SK-N-SH treated with all-trans-retinoic acid at 6 μM for 48 hours (cell line): ENCODE data around the gene DSC3.
"Not testable (repeated sequence)": the region's sequence is repeated elsewhere in the genome, so short reads cannot be mapped to it uniquely, and the experiment has no call there.

Experiments used
- ATAC-seq: fragments of 200-7000 bp; cut with Tn5 transposase; 3 replicates; pipeline ENCODE4 v1.9.1; 2020; ENCODE audit warnings: mild to moderate bottlenecking, moderate library complexity
- ARNTL ChIP-seq: fragments of 450-650 bp; formaldehyde crosslinking; IDR thresholded peaks from 2 replicates; pipeline ENCODE4 v1.5.0; 2020; ENCODE audit warnings: low read depth, mild to moderate bottlenecking, moderate library complexity, borderline replicate concordance
- BACH2 ChIP-seq: fragments of 250-450 bp; sonication (Bioruptor Pico); IDR thresholded peaks from 2 replicates; pipeline ENCODE4 v1.9.0; 2021; ENCODE audit warnings: mild to moderate bottlenecking, borderline replicate concordance
- CREB5 ChIP-seq: fragments of 250-450 bp; sonication (Bioruptor Pico); IDR thresholded peaks from 2 replicates; pipeline ENCODE4 v1.5.1; 2020; ENCODE audit warnings: low read depth, mild to moderate bottlenecking, moderate library complexity
- CSDC2 ChIP-seq: fragments of 250-450 bp; sonication (Bioruptor Pico); IDR thresholded peaks from 2 replicates; pipeline ENCODE4 v1.5.0; 2020; ENCODE audit warnings: mild to moderate bottlenecking, moderate library complexity
- CSRNP3 ChIP-seq: fragments of 250-450 bp; sonication (Bioruptor Pico); IDR thresholded peaks from 2 replicates; pipeline ENCODE4 v1.5.1; 2021; ENCODE audit warnings: mild to moderate bottlenecking, moderate library complexity
- ESRRG ChIP-seq: fragments of 250-450 bp; sonication (Bioruptor Pico); IDR thresholded peaks from 2 replicates; pipeline ENCODE4 v1.6.1; 2021; ENCODE audit warnings: mild to moderate bottlenecking
- GLIS3 ChIP-seq: fragments of 250-450 bp; sonication (Bioruptor Pico); IDR thresholded peaks from 2 replicates; pipeline ENCODE4 v1.5.0; 2020; ENCODE audit warnings: mild to moderate bottlenecking, moderate library complexity
- ISL1 ChIP-seq: fragments of 250-450 bp; sonication (Bioruptor Pico); IDR thresholded peaks from 2 replicates; pipeline ENCODE4 v2.1.2; 2022; ENCODE audit warnings: mild to moderate bottlenecking, moderate library complexity
- OSR1 ChIP-seq: fragments of 250-450 bp; sonication (Bioruptor Pico); IDR thresholded peaks from 2 replicates; pipeline ENCODE4 v1.8.0; 2022; ENCODE audit warnings: moderate library complexity, mild to moderate bottlenecking, inconsistent platforms
- PATZ1 ChIP-seq: fragments of 250-450 bp; sonication (Bioruptor Pico); IDR thresholded peaks from 2 replicates; pipeline ENCODE4 v1.8.0; 2020; ENCODE audit warnings: mild to moderate bottlenecking, moderate library complexity, borderline replicate concordance
- POU6F1 ChIP-seq: fragments of 250-450 bp; sonication (Bioruptor Pico); IDR thresholded peaks from 2 replicates; pipeline ENCODE4 v1.8.0; 2021; ENCODE audit warnings: low read depth, mild to moderate bottlenecking, moderate library complexity, borderline replicate concordance
- PPARA ChIP-seq: fragments of 250-450 bp; sonication (Bioruptor Pico); IDR thresholded peaks from 2 replicates; pipeline ENCODE4 v1.5.0; 2020; ENCODE audit warnings: mild to moderate bottlenecking, borderline replicate concordance
- RARB ChIP-seq: fragments of 250-450 bp; sonication (Bioruptor Pico); IDR thresholded peaks from 2 replicates; pipeline ENCODE4 v1.8.0; 2021; ENCODE audit warnings: mild to moderate bottlenecking, moderate library complexity
- SNAI2 ChIP-seq: fragments of 250-450 bp; sonication (Bioruptor Pico); IDR thresholded peaks from 2 replicates; pipeline ENCODE4 v1.5.0; 2020; ENCODE audit warnings: mild to moderate bottlenecking, moderate library complexity
- TOX ChIP-seq: fragments of 250-450 bp; sonication (Bioruptor Pico); IDR thresholded peaks from 2 replicates; pipeline ENCODE4 v1.8.0; 2021; ENCODE audit warnings: mild to moderate bottlenecking, moderate library complexity, borderline replicate concordance
- TSHZ2 ChIP-seq: fragments of 250-450 bp; sonication (Bioruptor Pico); IDR thresholded peaks from 2 replicates; pipeline ENCODE4 v1.5.0; 2020; ENCODE audit warnings: mild to moderate bottlenecking, moderate library complexity
- ZFP3 ChIP-seq: fragments of 250-450 bp; sonication (Bioruptor Pico); IDR thresholded peaks from 2 replicates; pipeline ENCODE4 v1.5.0; 2020; ENCODE audit warnings: mild to moderate bottlenecking, moderate library complexity
- ZFP30 ChIP-seq: fragments of 450-650 bp; formaldehyde crosslinking; IDR thresholded peaks from 2 replicates; pipeline ENCODE4 v1.5.0; 2022; ENCODE audit warnings: mild to moderate bottlenecking, moderate library complexity
- ZNF70 ChIP-seq: fragments of 450-650 bp; formaldehyde crosslinking; IDR thresholded peaks from 2 replicates; pipeline ENCODE4 v1.5.0; 2020; ENCODE audit warnings: mild to moderate bottlenecking, moderate library complexity
- ZNF8 ChIP-seq: fragments of 450-650 bp; formaldehyde crosslinking; IDR thresholded peaks from 2 replicates; pipeline ENCODE4 v1.5.0; 2020; ENCODE audit warnings: mild to moderate bottlenecking, moderate library complexity

DSC3 gene

GRCh38 chr18:31039426-31039825, 3.1 kb downstream of the DSC3 start (continued):
- no peak for TF ChIP-seq CREB5 (CRISPR knock-in tag)
- no peak for TF ChIP-seq POU6F1

- ATAC-seq: not testable (repeated sequence)
These were observed 4.9 kb downstream of the DSC3 start for GRCh38 chr18:31037686-31038085.

- TF ChIP-seq CSDC2 (no peak), PPARA (CRISPR knock-in tag) (no peak), ISL1 (no peak), CREB5 (CRISPR knock-in tag) (no peak), TSHZ2 (CRISPR knock-in tag) (no peak), ZNF70 (CRISPR knock-in tag) (no peak), TOX (CRISPR knock-in tag) (no peak), BACH2 (CRISPR knock-in tag) (no peak), ZFP30 (CRISPR knock-in tag) (no peak), CSRNP3 (CRISPR knock-in tag) (no peak), ARNTL (CRISPR knock-in tag) (no peak), ZFP3 (CRISPR knock-in tag) (no peak), SNAI2 (no peak), RARB (CRISPR knock-in tag) (no peak), ESRRG (no peak), ZNF8 (CRISPR knock-in tag) (no peak), OSR1 (no peak), PATZ1 (no peak), GLIS3 (CRISPR knock-in tag) (no peak)
- TF ChIP-seq, all 23 proteins: peak for 0
- ATAC-seq: no peak
These were observed 8.0 kb downstream of the DSC3 start for GRCh38 chr18:31034541-31034940.
